WERI-Rb-1 (cell line): ENCODE measurements around the gene DEFB113.
A peak's percentile ranks its signal among the peaks of the same experiment; 100 is the strongest.

Experiments used
- DNase-seq: peaks from one replicate; pipeline ENCODE4 v3.0.0-alpha.2; 2020
- H3K27ac ChIP-seq: fragments of 250-450 bp; sonication (Bioruptor Pico); 2 replicates; pipeline ENCODE4 v1.5.1; 2020; ENCODE audit warnings: mild to moderate bottlenecking, moderate library complexity
- H3K27me3 ChIP-seq: fragments of 250-450 bp; sonication (Bioruptor Pico); 2 replicates; pipeline ENCODE4 v1.5.1; 2021; ENCODE audit warnings: mild to moderate bottlenecking, low read depth, moderate library complexity; ENCODE audit not compliant: insufficient read depth, severe bottlenecking
- H3K36me3 ChIP-seq: fragments of 250-450 bp; sonication (Bioruptor Pico); 2 replicates; pipeline ENCODE4 v1.5.1; 2020; ENCODE audit warnings: mild to moderate bottlenecking, moderate library complexity
- H3K4me3 ChIP-seq: 2 replicates; pipeline ENCODE4 v1.5.1; 2011; ENCODE audit warnings: low read depth, mild to moderate bottlenecking, control low read depth, low read length
- H3K9me3 ChIP-seq: fragments of 250-450 bp; sonication (Bioruptor Pico); 2 replicates; pipeline ENCODE4 v1.5.1; 2021; ENCODE audit warnings: mild to moderate bottlenecking, moderate library complexity; ENCODE audit not compliant: severe bottlenecking
- CTCF ChIP-seq: IDR thresholded peaks from 2 replicates; pipeline ENCODE4 v1.5.1; 2011; ENCODE audit warnings: low read depth, mild to moderate bottlenecking, control low read depth, inconsistent platforms, low read length

DEFB113 gene

GRCh38 chr6:49919261-49919660 lies 50.2 kb downstream of the DEFB113 start:
- Histone ChIP-seq H3K4me3 (no peak overlapping the region), H3K36me3 (no peaks in the 10 kb centered on the region), H3K27ac (no peak overlapping the region), H3K27me3 (no peaks in the 10 kb centered on the region), H3K9me3 (no peaks in the 10 kb centered on the region)
- TF ChIP-seq CTCF: no peak
- no peak for DNase-seq

GRCh38 chr6:49918787-49919186 lies 50.6 kb downstream of the DEFB113 start:
- no peak overlapping the region for H3K4me3 ChIP-seq
- H3K27ac ChIP-seq: no peak overlapping the region
- H3K9me3 ChIP-seq: no peaks in the 10 kb centered on the region
- no peaks in the 10 kb centered on the region for H3K27me3 ChIP-seq
- 0 out of 2 replicates have a peak, but pooled peaks have one; percentile 6 for TF ChIP-seq CTCF
- H3K36me3 ChIP-seq: no peaks in the 10 kb centered on the region
- peak; percentile 16 for DNase-seq
